SU-DHL-6 (cell line): ENCODE measurements around the gene SPDYE2B.
"Not testable (repeated sequence)": the region's sequence is repeated elsewhere in the genome, so short reads cannot be mapped to it uniquely, and the experiment has no call there.

Experiments
- EZH2phosphoT487 ChIP-seq: fragments of 200-600 bp; sonication (generic), shearing (Covaris generic); conservative IDR thresholded peaks from 2 replicates; pipeline ENCODE4 v1.6.1; 2018; ENCODE audit warnings: mild to moderate bottlenecking, antibody characterized with exemption, low read length, moderate library complexity, mixed read lengths
- TF ChIP-seq, protein P1 (sequence below): fragments of 200-600 bp; sonication (generic); IDR thresholded peaks from one replicate; pipeline ENCODE4 v1.5.1; 2017; ENCODE audit warnings: antibody characterized with exemption, mild to moderate bottlenecking, low read length, moderate library complexity; ENCODE audit not compliant: insufficient read depth, poor library complexity, severe bottlenecking

GRCh38 chr7:102697642-102698512, 47.8 kb downstream of the SPDYE2B start:
- TF ChIP-seq, protein P1, sequence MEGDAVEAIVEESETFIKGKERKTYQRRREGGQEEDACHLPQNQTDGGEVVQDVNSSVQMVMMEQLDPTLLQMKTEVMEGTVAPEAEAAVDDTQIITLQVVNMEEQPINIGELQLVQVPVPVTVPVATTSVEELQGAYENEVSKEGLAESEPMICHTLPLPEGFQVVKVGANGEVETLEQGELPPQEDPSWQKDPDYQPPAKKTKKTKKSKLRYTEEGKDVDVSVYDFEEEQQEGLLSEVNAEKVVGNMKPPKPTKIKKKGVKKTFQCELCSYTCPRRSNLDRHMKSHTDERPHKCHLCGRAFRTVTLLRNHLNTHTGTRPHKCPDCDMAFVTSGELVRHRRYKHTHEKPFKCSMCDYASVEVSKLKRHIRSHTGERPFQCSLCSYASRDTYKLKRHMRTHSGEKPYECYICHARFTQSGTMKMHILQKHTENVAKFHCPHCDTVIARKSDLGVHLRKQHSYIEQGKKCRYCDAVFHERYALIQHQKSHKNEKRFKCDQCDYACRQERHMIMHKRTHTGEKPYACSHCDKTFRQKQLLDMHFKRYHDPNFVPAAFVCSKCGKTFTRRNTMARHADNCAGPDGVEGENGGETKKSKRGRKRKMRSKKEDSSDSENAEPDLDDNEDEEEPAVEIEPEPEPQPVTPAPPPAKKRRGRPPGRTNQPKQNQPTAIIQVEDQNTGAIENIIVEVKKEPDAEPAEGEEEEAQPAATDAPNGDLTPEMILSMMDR = not testable (repeated sequence)
- TF ChIP-seq EZH2phosphoT487 = not testable (repeated sequence)
